Measurements from ENCODE around the gene FAM107B. TPM values are rescaled to one million over a fixed set of nuclear protein-coding genes. Genes with fewer than 3 reads are reported as not detected.

The FAM107B gene
- total RNA-seq, 1 experiment from 2014 or later, result 144 TPM

DNA sequence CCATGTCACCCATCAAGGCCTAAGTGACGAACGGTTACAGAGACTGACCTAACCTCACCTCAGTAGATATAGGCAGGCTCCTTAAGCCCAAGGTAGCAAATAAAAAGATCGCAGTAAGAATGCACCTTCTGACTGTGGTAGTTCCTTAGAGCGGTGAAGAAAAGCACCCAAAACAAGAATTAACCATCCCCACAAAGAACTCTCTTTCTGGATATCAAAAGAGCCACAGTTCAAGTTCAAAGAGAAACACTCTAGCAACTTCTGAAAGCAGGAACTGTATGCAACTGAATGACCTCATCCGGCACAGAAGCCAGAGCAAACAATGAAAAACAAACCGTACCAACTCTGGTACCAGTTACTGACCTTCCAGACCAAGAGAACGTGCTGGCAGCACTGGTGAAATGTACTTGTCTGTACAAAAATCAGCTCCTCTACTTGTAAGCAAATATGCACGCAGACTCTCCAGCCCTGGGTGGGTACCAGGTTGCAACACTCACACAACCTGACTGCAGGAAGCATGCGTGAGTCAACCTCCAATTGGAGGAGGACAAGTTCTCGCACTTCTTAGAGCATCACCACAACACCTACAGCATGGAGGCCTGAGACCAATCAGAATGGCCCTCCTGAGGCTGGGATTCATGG, 202.7 kb downstream of the FAM107B start:
- peak overlapping the region; percentile 39 for H3K4me2 ChIP-seq
- no peaks in the 10 kb centered on the region for H3K9me2 ChIP-seq (ENCODE audit: insufficient read depth)
- H3K4me1 ChIP-seq (replicated peaks; ENCODE audit: insufficient read depth), result peaks cover 62% of the 10 kb centered on the region
- peaks cover 48% of the 10 kb centered on the region for H4K20me1 ChIP-seq (ENCODE audit: insufficient read depth)
- H3K27me3 ChIP-seq (ENCODE audit: insufficient read depth, low read depth), result no peaks in the 10 kb centered on the region
- intact Hi-C loops (cut with micrococcal nuclease; ENCODE audit: unreplicated experiment), result no loop called here
- ChIA-PET POLR2A (ENCODE audit: unreplicated experiment) (no interaction called here), CTCF (interaction anchor here (0.7 kb wide), 1 partner anchor 87 kb away, joined by 4 read pairs; no protein-coding TSS in a partner anchor)
- H3K4me3 ChIP-seq, result no peak overlapping the region
- BruUV-seq (replicated peaks), result no TSS peak
- no peak overlapping the region for H2AFZ ChIP-seq
- H3K9me3 ChIP-seq (ENCODE audit: insufficient read depth, low read depth), result no peaks in the 10 kb centered on the region
- peak overlapping the region; percentile 35; the same call in 1 of the 2 replicates for H3K27ac ChIP-seq
- peaks cover 99% of the 10 kb centered on the region for H3K79me2 ChIP-seq (ENCODE audit: low read depth)
- peak; percentile 30 to 61 for DNase-seq
- TF ChIP-seq EZH2 (IDR thresholded peaks at IDR 0.05; ENCODE audit: low read depth), result no peak
- TF ChIP-seq, protein P1, sequence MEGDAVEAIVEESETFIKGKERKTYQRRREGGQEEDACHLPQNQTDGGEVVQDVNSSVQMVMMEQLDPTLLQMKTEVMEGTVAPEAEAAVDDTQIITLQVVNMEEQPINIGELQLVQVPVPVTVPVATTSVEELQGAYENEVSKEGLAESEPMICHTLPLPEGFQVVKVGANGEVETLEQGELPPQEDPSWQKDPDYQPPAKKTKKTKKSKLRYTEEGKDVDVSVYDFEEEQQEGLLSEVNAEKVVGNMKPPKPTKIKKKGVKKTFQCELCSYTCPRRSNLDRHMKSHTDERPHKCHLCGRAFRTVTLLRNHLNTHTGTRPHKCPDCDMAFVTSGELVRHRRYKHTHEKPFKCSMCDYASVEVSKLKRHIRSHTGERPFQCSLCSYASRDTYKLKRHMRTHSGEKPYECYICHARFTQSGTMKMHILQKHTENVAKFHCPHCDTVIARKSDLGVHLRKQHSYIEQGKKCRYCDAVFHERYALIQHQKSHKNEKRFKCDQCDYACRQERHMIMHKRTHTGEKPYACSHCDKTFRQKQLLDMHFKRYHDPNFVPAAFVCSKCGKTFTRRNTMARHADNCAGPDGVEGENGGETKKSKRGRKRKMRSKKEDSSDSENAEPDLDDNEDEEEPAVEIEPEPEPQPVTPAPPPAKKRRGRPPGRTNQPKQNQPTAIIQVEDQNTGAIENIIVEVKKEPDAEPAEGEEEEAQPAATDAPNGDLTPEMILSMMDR (conservative IDR thresholded peaks at IDR 0.05), result no peak
- peaks cover 52% of the 10 kb centered on the region for H3F3A ChIP-seq (ENCODE audit: insufficient read depth, low read depth)
- H3K36me3 ChIP-seq (ENCODE audit: low read depth), result peaks cover 35% of the 10 kb centered on the region

DNA sequence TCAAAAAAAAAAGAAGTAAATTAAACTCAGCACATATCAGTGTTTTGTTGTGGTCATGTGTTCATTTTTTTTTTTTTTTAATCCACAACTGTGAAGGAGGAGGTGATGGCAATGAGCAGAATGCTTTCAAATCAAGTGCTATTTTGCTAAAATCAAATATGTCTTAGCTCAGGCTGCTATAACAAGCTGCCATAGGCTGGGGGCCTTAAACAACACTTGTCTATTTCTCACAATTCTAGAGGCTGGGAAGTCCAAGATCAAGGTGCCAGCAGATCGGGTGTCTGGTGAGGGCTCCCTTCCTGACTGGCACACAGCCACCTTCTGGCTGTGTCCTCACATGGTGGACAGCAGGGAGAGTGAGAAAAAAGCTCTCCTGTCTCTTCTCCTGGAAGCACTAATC, 203.9 kb downstream of the FAM107B start:
- Histone ChIP-seq H3K4me3 (no peak overlapping the region), H2AFZ (no peak overlapping the region), H3K9me2 (ENCODE audit: insufficient read depth) (no peaks in the 10 kb centered on the region), H3K9me3 (ENCODE audit: insufficient read depth, low read depth) (no peaks in the 10 kb centered on the region), H3K36me3 (ENCODE audit: low read depth) (peaks cover 34% of the 10 kb centered on the region), H4K20me1 (ENCODE audit: insufficient read depth) (peaks cover 48% of the 10 kb centered on the region), H3K27ac (0 out of 2 replicates have a peak overlapping the region, but pooled peaks have one; percentile 35), H3K4me2 (no peak overlapping the region), H3F3A (ENCODE audit: insufficient read depth, low read depth) (peaks cover 44% of the 10 kb centered on the region), H3K79me2 (ENCODE audit: low read depth) (peaks cover 98% of the 10 kb centered on the region), H3K27me3 (ENCODE audit: insufficient read depth, low read depth) (no peaks in the 10 kb centered on the region), H3K4me1 (replicated peaks; ENCODE audit: insufficient read depth) (peaks cover 50% of the 10 kb centered on the region)
- CTCF ChIA-PET, result no interaction called here
- POLR2A ChIA-PET (ENCODE audit: unreplicated experiment), result no interaction called here
- intact Hi-C loops (cut with micrococcal nuclease; ENCODE audit: unreplicated experiment), result no loop called here
- TF ChIP-seq, protein P1 (conservative IDR thresholded peaks at IDR 0.05), result no peak
- no peak for TF ChIP-seq EZH2 (IDR thresholded peaks at IDR 0.05; ENCODE audit: low read depth)
- DNase-seq, result no peak
- no TSS peak for BruUV-seq (replicated peaks)

DNA sequence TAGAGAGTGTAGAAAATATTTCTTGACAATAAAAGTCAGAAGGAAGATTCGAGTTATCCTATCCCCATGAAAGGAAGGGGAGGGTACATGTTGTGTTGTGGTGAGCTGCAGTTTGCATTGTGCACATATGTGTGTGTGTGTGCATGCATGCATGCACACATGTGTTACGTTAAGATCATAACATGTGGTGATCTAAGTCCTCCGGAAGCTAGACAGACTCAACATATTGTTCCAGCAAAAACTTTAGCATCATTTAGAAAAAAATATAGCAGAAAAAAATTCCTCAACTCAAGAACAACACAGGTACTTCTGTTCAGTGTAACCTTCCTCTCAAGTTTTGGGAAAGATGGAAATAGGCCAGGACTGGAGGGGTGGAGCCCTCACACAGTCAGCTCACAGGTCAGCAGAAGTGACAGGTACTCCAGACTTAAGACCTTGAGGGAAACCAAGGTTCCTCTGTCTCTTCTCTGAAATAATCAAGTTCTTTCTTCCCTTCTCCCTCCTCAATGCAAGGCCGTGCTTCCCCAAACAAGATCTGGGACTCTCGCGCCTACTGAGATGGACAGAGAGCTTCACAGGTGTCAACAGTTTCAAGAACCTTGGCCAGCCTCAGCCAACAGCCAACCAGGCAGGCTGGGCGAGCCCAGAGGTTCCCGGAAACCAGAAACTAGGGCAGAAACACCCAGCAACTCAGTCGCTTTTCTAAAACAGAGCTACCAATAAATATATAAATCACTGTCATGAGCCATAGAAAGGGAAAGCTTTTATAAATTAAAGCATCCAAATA, 205.2 kb downstream of the FAM107B start:
- no peak for DNase-seq
- Histone ChIP-seq H3K9me2 (ENCODE audit: insufficient read depth) (no peaks in the 10 kb centered on the region), H3K27me3 (ENCODE audit: insufficient read depth, low read depth) (no peaks in the 10 kb centered on the region), H2AFZ (no peak overlapping the region), H4K20me1 (ENCODE audit: insufficient read depth) (peaks cover 54% of the 10 kb centered on the region), H3K79me2 (ENCODE audit: low read depth) (peaks cover 98% of the 10 kb centered on the region), H3K9me3 (ENCODE audit: insufficient read depth, low read depth) (no peaks in the 10 kb centered on the region), H3K4me1 (replicated peaks; ENCODE audit: insufficient read depth) (peaks cover 36% of the 10 kb centered on the region), H3K27ac (no peak overlapping the region), H3K4me2 (no peak overlapping the region), H3K36me3 (ENCODE audit: low read depth) (peaks cover 25% of the 10 kb centered on the region), H3F3A (ENCODE audit: insufficient read depth, low read depth) (peaks cover 35% of the 10 kb centered on the region), H3K4me3 (no peak overlapping the region)
- CTCF ChIA-PET, result interaction anchor here (0.6 kb wide), 1 partner anchor 17 kb away, joined by 3 read pairs; no protein-coding TSS in a partner anchor
- no peak for TF ChIP-seq EZH2 (IDR thresholded peaks at IDR 0.05; ENCODE audit: low read depth)
- TF ChIP-seq, protein P1 (conservative IDR thresholded peaks at IDR 0.05), result no peak
- POLR2A ChIA-PET (ENCODE audit: unreplicated experiment), result interaction anchor here (0.6 kb wide), 1 partner anchor 19 kb away, joined by 3 read pairs; no protein-coding TSS in a partner anchor
- BruUV-seq (replicated peaks), result no TSS peak
- intact Hi-C loops (cut with micrococcal nuclease; ENCODE audit: unreplicated experiment), result no loop called here

Data from PC-9 (cell line).